Heart left ventricle (tissue), 13 donors: ENCODE results near the gene ITSN1.

Source experiments
- CTCF ChIP-seq, 12 donors: fragments of 200-600 bp; sonication (generic) in 4 of 12; IDR thresholded peaks; one replicate each; pipeline versions ENCODE4 v1.5.0 to v1.8.0; 2018 to 2022; ENCODE audit warnings: antibody characterized with exemption in 12 of 12, mild to moderate bottlenecking in 5 of 12
- POLR2A ChIP-seq, 2 donors: fragments of 450-650 bp; IDR thresholded peaks; one replicate each; pipeline ENCODE4 v1.6.1; 2017; ENCODE audit warnings: antibody characterized with exemption in 2 of 2, mild to moderate bottlenecking in 2 of 2, moderate library complexity in 2 of 2
- donor health status: ischemic (EF 13 %, LVEDD 7.1; RV severe dilation, severe dysfunction).
- donor health status: DM: no; HTN: yes; CAD: no.
- donor health status: DM: no; HTN: no; CAD: no.
- donor health status: ischemic (EF 25% LVEDD 6.9; RV normal size, moderate dysfunction).
- donor health status: ischemic (EF 25% LVEDD 5.7; RV mildly dilated, moderate dysfunction).
- donor health status: ischemic (EF 35%, LVEDD 5.7; RV mildly dilated, moderate dysfunction).
- donor health status: nonischemic (EF 11% LVEDD 7.7; RV severe dilation, severe dysfunction).
- donor health status: DM: yes; HTN: yes; CAD: no.
- donor health status: PGD.
- donor health status: ischemic (EF 29% LVEDD 5.4; RV normal size, mild dysfunction).
- donor health status: nonischemic (EF 23%, LVEDD 6.1; RV moderate dilation, normal function).

- TF ChIP-seq POLR2A (IDR thresholded peaks at IDR 0.05) (no peak), CTCF (IDR thresholded peaks at IDR 0.05) (no peak)
These were observed 185.8 kb downstream of the ITSN1 start for GRCh38 chr21:33828083-33828482.
